Right atrium auricular region (tissue), 2 donors: ENCODE results near the gene SNURF. TPM values are rescaled to one million over a fixed set of nuclear protein-coding genes. Genes with fewer than 3 reads are reported as not detected.
A peak's percentile ranks its signal among the peaks of the same experiment; 100 is the strongest.
"Not testable (repeated sequence)": the region's sequence is repeated elsewhere in the genome, so short reads cannot be mapped to it uniquely, and the experiment has no call there.

Source experiments
- DNase-seq: peaks from one replicate; pipeline ENCODE4 v3.0.0-alpha.2; 2019; ENCODE audit warnings: low spot score
- H3K27ac ChIP-seq, 2 donors: fragments of 200-600 bp; sonication (generic); 1 replicate in 1 of 2; 2 replicates in 1 of 2; pipeline ENCODE4 v1.5.1; 2016 to 2019
- H3K27me3 ChIP-seq, 2 donors: fragments of 200-600 bp; sonication (generic); one replicate each; pipeline versions ENCODE4 v1.5.1 to v1.6.0; 2017 to 2019
- H3K36me3 ChIP-seq: fragments of 200-600 bp; sonication (generic); one replicate; pipeline ENCODE4 v1.5.1; 2016
- H3K4me1 ChIP-seq, 2 donors: fragments of 200-600 bp; sonication (generic); one replicate each; pipeline versions ENCODE4 v1.5.1 to v1.6.0; 2017 to 2019
- H3K4me3 ChIP-seq, 2 donors: fragments of 200-600 bp; sonication (generic); 1 replicate in 1 of 2; 2 replicates in 1 of 2; pipeline ENCODE4 v1.5.1; 2017 to 2019; ENCODE audit warnings: mild to moderate bottlenecking in 1 of 2, moderate library complexity in 1 of 2
- H3K9me3 ChIP-seq, 2 donors: fragments of 200-600 bp; sonication (generic); one replicate each; pipeline ENCODE4 v1.5.1; 2019
- CTCF ChIP-seq, 2 donors: fragments of 200-600 bp; sonication (generic); IDR thresholded peaks; one replicate each; pipeline ENCODE4 v1.5.1; 2019; ENCODE audit warnings: antibody characterized with exemption in 2 of 2
- total RNA-seq, 2 donors: library from RNA; depleted of rRNA; stranded (reverse); fragments of >200 nt; gene quantifications; one replicate each; pipeline ENCODE4 v1.1.0, GENCODE V29; 2016

Gene SNURF
- 10 to 100 TPM in 1 of 2 donors, 1 to 10 TPM in 1; 6.3 to 15.4 TPM for total RNA-seq

GRCh38 chr15:24954783-24955530, at the start of gene SNURF, which contains the start of gene SNRPN:
Gene SNURF, plus strand, starts transcription at chr15:24954987. Its CDS starts 62 bp downstream, at chr15:24955049.
Gene SNRPN, plus strand, starts transcription at chr15:24954987. Its CDS starts 19,467 bp downstream, at chr15:24974454.
- Histone ChIP-seq H3K9me3 (no peaks in the 10 kb centered on the region), H3K4me3 (peak within 1 kb of the TSS; percentile 67 to 79), H3K27me3 (no peaks in the 10 kb centered on the region), H3K36me3 (no peaks in the 10 kb centered on the region), H3K4me1 (no peaks in the 10 kb centered on the region), H3K27ac (peak within 1 kb of the TSS; percentile 86 to 88)
- no peak for TF ChIP-seq CTCF (IDR thresholded peaks at IDR 0.05)
- peak; percentile 84 for DNase-seq

- DNase-seq: no peak
These were observed 38.3 kb upstream of the SNURF start for GRCh38 chr15:24916305-24917009.

GRCh38 chr15:24917431-24917830, 37.4 kb upstream of the SNURF start:
- Histone ChIP-seq H3K36me3 (no peaks in the 10 kb centered on the region), H3K27me3 (no peaks in the 10 kb centered on the region), H3K9me3 (peaks cover 0 to 7% of the 10 kb centered on the region in 2 donors), H3K4me1 (no peaks in the 10 kb centered on the region), H3K27ac (no peak overlapping the region), H3K4me3 (no peak overlapping the region)
- no peak for TF ChIP-seq CTCF (IDR thresholded peaks at IDR 0.05)
- DNase-seq: no peak

More at GRCh38 chr15:24916305-24917009, 38.3 kb upstream of the SNURF start:
- no peaks in the 10 kb centered on the region for H3K36me3 ChIP-seq
- no peaks in the 10 kb centered on the region for H3K27me3 ChIP-seq
- peaks cover 0 to 7% of the 10 kb centered on the region in 2 donors for H3K9me3 ChIP-seq
- H3K4me3 ChIP-seq: no peak overlapping the region
- H3K4me1 ChIP-seq: no peaks in the 10 kb centered on the region
- H3K27ac ChIP-seq: no peak overlapping the region
- TF ChIP-seq CTCF (IDR thresholded peaks at IDR 0.05): no peak

GRCh38 chr15:24919446-24919845, 35.3 kb upstream of the SNURF start:
- no peak overlapping the region for H3K27ac ChIP-seq
- TF ChIP-seq CTCF (IDR thresholded peaks at IDR 0.05): no peak
- no peaks in the 10 kb centered on the region for H3K36me3 ChIP-seq
- H3K4me3 ChIP-seq: no peak overlapping the region
- no peaks in the 10 kb centered on the region for H3K27me3 ChIP-seq
- peaks cover 0 to 7% of the 10 kb centered on the region in 2 donors for H3K9me3 ChIP-seq
- no peak for DNase-seq
- no peaks in the 10 kb centered on the region for H3K4me1 ChIP-seq

GRCh38 chr15:24922781-24923180, 32.0 kb upstream of the SNURF start:
- H3K9me3 ChIP-seq, H3K27ac ChIP-seq, H3K4me3 ChIP-seq, H3K4me1 ChIP-seq, H3K27me3 ChIP-seq, DNase-seq, H3K36me3 ChIP-seq: not testable (repeated sequence)

GRCh38 chr15:24924153-24924552, 30.6 kb upstream of the SNURF start:
- no peaks in the 10 kb centered on the region for H3K9me3 ChIP-seq
- H3K27me3 ChIP-seq: no peaks in the 10 kb centered on the region
- DNase-seq: no peak
- no peaks in the 10 kb centered on the region for H3K36me3 ChIP-seq
- H3K4me1 ChIP-seq: no peaks in the 10 kb centered on the region
- H3K27ac ChIP-seq: no peak overlapping the region
- TF ChIP-seq CTCF (IDR thresholded peaks at IDR 0.05): no peak
- no peak overlapping the region for H3K4me3 ChIP-seq
